RWPE1 (cell line): ENCODE data around the gene OR6V1.
"Not testable (repeated sequence)": the region's sequence is repeated elsewhere in the genome, so short reads cannot be mapped to it uniquely, and the experiment has no call there.

Experiments
- CTCF ChIA-PET: fragments of 350-600 bp; sonication (Branson Sonifier 250); formaldehyde crosslinking; extraction: SDS; loops from one replicate; lab custom pipeline; 2021; lab: Yijun Ruan, JAX
- POLR2A ChIA-PET: fragments of 400-600 bp; formaldehyde crosslinking; extraction: SDS; loops from one replicate; lab custom pipeline; 2020; ENCODE audit warnings: antibody characterized with exemption; ENCODE audit not compliant: low non-redundant PET; lab: Yijun Ruan, JAX
- DNase-seq: peaks from one replicate; pipeline ENCODE4 v3.0.0; 2012; ENCODE audit warnings: low spot score
- H3K27ac ChIP-seq: fragments of 450-650 bp; 2 replicates; pipeline ENCODE4 v1.5.1; 2017
- TF ChIP-seq, protein P1 (sequence below): fragments of 450-650 bp; conservative IDR thresholded peaks from 2 replicates; pipeline ENCODE4 v1.5.1; 2017; ENCODE audit warnings: low read depth, mild to moderate bottlenecking

The OR6V1 gene

GRCh38 chr7:143096146-143096545 is 44.0 kb downstream of the OR6V1 start:
- no peak overlapping the region for H3K27ac ChIP-seq
- CTCF ChIA-PET: no interaction called here
- TF ChIP-seq, protein P1, sequence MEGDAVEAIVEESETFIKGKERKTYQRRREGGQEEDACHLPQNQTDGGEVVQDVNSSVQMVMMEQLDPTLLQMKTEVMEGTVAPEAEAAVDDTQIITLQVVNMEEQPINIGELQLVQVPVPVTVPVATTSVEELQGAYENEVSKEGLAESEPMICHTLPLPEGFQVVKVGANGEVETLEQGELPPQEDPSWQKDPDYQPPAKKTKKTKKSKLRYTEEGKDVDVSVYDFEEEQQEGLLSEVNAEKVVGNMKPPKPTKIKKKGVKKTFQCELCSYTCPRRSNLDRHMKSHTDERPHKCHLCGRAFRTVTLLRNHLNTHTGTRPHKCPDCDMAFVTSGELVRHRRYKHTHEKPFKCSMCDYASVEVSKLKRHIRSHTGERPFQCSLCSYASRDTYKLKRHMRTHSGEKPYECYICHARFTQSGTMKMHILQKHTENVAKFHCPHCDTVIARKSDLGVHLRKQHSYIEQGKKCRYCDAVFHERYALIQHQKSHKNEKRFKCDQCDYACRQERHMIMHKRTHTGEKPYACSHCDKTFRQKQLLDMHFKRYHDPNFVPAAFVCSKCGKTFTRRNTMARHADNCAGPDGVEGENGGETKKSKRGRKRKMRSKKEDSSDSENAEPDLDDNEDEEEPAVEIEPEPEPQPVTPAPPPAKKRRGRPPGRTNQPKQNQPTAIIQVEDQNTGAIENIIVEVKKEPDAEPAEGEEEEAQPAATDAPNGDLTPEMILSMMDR: no peak
- DNase-seq: no peak
- POLR2A ChIA-PET: no interaction called here

GRCh38 chr7:143099579-143099978 is 47.4 kb downstream of the OR6V1 start:
- DNase-seq, H3K27ac ChIP-seq, CTCF ChIA-PET, POLR2A ChIA-PET: not testable (repeated sequence)
